ENCODE results near the gene TRANK1.

- TF ChIP-seq, protein P1, sequence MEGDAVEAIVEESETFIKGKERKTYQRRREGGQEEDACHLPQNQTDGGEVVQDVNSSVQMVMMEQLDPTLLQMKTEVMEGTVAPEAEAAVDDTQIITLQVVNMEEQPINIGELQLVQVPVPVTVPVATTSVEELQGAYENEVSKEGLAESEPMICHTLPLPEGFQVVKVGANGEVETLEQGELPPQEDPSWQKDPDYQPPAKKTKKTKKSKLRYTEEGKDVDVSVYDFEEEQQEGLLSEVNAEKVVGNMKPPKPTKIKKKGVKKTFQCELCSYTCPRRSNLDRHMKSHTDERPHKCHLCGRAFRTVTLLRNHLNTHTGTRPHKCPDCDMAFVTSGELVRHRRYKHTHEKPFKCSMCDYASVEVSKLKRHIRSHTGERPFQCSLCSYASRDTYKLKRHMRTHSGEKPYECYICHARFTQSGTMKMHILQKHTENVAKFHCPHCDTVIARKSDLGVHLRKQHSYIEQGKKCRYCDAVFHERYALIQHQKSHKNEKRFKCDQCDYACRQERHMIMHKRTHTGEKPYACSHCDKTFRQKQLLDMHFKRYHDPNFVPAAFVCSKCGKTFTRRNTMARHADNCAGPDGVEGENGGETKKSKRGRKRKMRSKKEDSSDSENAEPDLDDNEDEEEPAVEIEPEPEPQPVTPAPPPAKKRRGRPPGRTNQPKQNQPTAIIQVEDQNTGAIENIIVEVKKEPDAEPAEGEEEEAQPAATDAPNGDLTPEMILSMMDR (IDR thresholded peaks at IDR 0.05 in 4 of 5, conservative IDR thresholded peaks at IDR 0.05 in 1 of 5): no peak
- TF ChIP-seq POLR2A (IDR thresholded peaks at IDR 0.05): no peak
Observed at GRCh38 chr3:36877930-36878685, 66.7 kb downstream of the TRANK1 start.
